ENCODE data around the gene PTEN. TPM values are rescaled to one million over a fixed set of nuclear protein-coding genes. Genes with fewer than 3 reads are reported as not detected.

PTEN gene
- total RNA-seq, 1 donor from 2014 or later, result 194 TPM

DNA sequence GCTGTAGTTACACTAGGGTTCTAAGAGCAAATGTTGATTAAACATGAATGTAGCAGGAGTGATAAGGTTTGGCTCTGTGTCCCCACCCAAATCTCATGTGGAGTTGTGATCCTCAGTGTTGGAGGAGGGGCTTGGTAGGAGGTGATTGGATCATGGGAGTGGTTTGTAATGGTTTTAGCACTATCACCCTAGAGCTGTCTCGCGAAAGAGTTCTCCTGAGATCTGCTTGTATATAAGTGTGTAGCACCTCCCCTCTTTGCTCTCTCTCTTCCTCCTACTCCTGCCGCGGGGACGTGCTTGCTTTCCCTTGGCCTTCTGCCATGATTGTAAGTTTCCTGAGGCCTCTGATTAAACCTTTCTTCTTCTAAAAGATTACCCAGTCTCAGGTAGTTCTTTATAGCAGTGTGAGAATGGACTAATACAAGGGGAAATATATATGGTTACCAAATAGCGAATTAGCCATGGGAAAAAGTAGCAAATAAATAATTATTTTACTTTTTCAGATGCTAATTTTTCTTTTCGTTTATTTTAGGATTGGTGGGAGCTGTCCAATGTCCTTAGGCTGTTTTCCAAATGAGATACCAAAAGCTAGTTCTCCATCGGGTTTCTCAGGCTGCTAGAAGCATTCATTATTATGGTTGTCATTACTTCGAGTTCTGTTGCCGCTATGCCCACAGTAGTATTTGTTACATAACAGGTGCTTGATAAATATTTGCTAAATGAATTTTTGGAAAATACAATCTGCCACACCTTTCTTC is 58.7 kb downstream of the PTEN start:
- DNase-seq, result no peak

DNA sequence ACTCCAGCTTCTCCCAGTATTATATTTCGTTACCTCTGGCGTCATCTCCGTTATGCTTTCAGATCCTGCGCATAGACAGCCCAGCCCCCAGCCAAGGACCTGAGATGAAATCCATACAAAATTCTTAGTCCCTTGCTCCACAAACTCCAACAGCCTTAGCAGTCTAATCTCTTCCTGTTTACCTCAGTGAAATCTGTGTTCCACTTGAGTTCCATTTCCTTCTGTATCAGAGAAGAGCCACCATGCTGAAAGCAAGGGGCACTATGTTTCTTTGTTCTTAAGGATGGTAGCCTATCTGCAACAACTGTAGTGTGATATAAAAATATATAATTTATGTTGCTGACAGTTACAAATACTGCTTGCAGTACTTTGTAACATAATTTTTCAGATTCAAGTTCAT is 59.8 kb downstream of the PTEN start:
- DNase-seq, result no peak

DNA sequence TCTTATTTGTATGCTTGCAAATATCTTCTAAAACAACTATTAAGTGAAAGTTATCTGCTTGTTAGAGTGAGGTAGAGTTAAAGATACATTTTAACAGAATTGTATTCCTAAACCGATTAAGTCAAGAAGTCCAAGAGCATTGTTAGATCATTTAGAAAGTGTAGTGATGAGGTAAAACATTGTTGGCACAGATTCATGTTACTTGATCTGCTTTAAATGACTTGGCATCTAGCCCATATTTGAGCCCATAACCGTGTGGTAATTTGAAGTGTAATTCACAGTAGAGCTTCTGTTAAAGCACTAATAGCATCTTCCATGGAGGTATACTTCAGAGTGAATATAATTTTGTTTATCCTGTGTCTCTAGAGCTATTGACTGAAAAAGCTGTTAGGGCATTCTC is 62.1 kb downstream of the PTEN start:
- no peak for DNase-seq

DNA sequence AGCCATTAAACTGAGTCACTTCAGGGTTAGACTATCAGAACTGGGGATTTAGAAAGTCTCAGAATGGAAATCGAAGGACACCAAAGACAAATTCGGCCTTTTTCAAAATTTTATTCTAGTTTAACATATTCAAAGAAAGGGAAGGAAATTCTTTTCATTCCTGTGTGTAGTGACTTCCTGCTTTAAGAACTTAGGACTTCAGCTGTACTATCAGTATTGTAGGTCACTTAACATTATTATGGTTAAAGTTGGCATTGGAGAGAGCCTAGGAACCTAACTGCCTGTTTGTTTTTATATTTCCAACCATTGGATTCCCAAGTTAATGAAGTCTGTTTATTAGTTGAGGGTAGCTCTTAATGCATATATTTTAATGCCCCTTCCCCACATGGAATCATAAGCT is 63.7 kb downstream of the PTEN start:
- no peak for DNase-seq

DNA sequence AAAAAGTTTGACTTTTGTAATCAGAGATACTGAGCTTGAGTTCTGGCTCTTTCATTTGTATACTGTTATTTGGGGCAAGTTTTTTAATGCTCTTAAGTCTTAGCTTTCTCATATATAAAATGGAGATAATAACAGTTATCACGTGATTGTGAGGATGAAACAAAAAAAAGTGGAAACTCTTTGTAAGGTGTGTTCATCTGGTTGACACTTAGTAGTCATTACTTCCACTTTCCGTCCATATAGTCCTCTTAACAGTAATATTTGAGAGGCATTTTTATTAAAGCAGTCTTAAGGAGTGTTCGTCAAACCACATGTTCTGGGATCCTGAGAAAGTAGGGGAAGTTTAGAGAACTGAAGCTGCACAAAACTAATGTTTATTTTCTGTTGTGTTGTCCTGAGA is 65.6 kb downstream of the PTEN start:
- DNase-seq, result no peak

DNA sequence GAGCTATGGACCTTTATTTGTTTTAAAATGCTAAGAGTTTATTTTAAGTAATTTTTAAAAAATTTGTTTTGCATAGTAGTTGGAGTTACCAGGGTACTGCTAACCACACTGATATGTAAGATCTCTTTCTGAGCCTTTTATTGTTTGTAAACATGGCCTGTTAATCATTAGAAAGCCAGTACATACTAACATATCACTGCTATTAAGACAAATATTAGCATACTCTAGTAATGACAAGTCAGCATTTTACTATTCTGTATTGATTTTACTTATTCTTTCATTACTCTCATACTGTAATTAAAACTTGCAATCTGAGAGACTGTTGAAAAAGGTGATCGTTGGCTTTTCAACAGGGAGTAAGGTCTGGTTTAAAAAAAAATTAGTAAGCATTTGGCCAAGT is 66.7 kb downstream of the PTEN start:
- no peak for DNase-seq

DNA sequence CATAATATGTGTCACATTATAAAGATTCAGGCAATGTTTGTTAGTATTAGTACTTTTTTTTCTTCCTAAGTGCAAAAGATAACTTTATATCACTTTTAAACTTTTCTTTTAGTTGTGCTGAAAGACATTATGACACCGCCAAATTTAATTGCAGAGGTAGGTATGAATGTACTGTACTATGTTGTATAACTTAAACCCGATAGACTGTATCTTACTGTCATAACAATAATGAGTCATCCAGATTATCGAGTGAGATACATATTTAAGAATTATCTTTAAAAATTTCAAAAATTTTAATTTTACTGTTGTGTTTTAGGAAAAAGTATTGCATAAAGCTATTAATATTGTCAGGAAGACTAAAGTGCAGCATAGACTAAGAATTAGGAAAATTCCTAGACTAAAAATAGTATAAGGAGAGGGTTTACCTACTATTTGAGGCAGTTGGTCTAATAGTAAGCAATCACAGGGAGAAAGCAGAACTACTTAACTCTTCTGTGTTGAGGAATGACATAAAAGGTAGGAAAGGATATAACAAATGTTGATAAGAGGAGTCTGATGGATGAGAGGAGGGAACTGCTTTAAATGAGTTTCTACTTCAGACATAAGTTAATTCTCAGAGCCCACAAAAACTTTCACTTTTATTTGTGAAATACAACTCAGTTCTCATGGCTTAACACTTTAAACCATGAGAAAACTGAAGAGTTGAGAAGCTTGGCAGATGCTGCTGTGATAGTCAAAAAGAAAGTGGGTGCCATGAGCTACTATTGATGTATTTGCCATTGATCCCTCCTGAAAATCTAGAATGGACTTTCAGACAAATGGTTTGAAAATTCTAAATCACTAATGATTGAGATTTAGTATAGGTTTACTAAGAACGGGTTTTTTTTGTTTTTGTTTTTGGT is 67.8 kb downstream of the PTEN start:
- no peak for DNase-seq

DNA sequence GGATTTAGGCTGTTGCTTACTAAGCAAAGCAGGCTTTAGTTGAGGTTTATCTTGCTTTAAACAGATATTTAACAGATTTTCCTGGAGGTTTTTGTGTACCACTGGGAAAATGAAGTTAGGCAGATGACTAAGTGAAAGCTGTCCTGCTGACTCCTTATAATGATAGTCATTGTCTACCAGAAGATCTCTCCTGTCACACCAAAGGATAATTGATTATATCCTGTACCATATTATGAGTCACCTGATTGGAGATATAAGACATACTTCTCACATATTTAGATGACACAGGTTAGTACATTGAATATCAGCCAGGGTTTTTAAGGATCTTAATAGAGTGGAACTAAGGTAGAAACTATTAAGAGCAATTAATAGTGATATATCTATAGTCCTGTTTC is 68.4 kb downstream of the PTEN start:
- no peak for DNase-seq

DNA sequence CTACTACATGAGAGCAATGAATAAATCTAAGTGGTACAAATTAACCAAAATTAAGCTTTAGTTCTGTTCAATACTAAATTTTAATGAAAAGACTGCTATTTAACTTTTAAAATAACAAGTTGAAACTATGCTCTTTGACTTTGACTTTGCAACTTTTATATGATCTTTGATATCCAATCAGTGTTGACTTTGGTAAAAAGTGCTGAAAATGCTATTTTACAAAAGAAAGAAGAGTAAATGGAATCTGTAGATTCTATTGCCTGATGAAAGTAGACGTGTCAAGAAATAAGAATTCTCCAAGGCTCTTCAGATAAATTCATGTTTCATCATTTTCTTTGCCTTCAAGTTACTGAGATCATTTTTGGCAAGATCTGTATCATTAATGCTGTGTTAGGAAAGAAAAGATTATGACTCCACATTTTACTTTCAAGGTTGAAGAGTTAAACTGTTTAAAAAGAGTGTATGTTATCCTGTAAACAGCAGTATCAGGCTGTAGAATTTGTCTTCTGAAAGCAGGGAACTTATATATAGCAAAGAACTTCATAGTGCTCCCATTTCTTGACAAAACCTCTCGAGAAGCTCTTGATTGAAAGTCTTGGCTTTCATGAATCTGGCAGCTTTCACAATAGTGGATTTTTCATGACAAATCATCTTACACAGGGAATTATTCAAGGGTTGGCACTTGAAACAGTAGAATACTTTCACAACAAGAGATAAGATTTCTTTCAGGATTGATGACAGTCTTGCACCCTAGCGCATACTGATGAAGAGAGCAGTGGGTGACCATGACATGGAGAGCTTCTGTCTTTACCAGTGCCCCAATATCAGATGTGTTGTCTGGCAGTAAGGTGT is 72.1 kb downstream of the PTEN start:
- no peak for DNase-seq

DNA sequence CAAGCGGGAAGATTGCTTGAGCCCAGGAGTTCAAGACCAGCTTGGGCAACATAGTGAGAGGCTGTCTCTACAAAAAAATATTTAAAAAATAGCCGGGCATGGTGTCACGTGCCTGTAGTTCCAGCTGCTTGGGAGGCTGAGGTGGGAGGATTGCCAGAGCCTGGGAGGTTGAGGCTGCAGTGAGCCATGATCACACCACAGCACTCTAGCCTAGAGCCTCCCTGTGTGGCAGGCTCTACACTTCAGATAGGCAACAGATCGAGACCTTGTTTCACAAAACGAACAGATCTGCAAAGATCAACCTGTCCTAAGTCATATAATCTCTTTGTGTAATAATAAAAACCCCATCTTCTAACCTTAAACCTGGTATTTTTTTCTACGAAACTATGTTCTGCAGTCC is 76.8 kb downstream of the PTEN start:
- no peak for DNase-seq

DNA sequence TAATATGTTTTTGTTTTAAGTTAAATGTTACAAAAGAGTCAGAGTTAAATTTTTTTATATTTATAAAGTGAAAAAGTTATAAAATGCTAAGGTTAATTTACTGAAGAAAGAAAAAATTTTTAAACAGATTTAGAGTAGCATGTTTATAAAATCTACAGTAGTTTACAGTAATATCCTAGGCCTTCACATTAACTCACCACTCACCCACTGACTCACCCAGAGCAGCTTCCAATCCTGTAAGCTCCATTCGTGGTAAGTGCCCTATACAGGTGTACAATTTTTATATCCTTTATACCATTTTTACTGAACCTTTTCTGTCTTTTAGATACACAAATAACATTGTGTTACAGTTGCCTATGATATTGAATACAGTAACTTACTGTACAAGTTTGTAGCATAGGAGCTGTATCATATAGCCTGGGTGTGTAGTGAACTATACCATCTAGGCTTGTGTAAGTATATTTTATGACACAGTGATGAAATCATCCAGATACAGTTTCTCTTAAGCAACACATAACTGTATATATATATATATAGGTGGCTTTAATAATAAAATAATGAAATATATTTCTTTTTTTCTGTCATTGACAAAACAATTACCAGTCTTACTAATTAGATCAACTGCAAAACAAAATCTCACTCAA is 79.6 kb downstream of the PTEN start:
- DNase-seq, result no peak

DNA sequence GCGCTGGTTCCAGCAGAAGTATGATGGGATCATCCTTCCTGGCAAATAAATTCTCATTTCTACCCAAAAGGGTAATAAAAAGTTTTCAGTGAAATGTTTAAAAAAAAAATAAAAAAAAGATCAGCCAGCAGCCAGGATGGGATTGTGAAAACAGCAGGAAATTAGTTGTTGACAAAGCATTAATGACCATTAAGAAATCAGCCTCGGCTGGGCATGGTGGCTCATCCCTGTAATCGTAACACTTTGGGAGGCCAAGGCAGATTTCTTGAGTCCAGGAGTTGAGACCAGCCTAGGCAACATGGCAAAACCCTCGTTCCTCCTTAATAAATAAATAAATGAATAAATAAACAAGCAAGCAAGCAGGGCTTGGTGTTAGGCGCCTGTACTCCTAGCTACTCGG is 82.6 kb downstream of the PTEN start:
- no peak for DNase-seq

DNA sequence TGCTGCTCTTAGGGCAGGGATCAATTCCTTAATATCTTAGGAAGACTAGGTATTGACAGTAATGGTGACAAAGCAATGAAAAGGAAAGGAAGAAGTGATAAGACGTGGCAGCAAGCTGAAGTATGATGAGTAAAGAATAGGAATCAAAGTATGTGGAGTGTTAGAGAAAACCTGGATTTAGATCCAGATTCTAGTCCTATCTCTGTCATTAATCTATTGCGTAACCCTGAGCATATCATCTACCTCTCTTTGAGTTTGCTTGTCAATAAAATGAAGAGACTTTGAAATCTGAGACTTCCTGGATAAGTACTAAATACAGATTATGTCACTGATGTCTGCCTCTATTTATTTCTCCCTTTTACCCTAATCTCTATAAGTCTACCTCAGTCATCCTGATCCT is 89.2 kb downstream of the PTEN start:
- DNase-seq, result no peak

DNA sequence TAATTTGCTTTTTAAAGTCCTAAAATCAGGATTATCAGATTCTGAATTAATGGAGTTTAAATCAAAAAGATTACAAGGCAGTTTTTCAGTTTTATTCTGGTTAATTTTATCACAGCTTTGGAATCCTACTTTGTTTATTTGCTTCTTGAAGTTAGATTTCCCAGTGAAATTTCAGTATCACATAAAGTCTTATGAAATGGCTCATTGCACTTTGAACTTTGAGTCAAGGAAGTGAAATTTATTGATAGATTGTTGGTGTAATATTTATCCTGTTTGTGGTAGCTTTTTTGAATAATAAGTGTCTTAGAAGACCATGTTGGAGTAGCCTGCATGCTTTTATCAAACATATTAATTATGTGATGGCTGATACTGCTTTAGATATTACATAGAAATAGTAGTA is 92.6 kb downstream of the PTEN start:
- DNase-seq, result no peak

DNA sequence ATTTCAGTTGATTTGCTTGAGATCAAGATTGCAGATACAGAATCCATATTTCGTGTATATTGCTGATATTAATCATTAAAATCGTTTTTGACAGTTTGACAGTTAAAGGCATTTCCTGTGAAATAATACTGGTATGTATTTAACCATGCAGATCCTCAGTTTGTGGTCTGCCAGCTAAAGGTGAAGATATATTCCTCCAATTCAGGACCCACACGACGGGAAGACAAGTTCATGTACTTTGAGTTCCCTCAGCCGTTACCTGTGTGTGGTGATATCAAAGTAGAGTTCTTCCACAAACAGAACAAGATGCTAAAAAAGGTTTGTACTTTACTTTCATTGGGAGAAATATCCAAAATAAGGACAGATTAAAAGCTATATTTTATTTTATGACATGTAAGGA is 94.3 kb downstream of the PTEN start:
- DNase-seq, result no peak

DNA sequence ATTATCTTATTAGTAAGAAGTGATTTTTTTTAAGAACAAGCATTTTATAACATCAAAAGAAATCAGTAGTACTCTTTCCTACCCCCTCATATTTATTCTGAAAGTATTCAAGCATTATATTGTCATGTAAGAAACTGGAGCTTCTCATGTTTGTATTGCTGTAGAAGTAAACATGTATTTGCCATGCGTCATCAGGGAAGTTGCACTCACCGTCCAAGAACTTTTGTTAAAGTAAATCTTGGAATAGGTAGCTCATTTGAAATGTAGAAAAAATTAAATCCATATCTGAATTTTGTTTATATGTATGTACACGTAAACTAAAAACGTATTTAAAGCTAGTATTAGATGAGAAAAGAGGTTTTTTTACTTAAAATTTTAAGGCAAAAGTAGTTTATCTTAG is 96.8 kb downstream of the PTEN start:
- DNase-seq, result no peak

DNA sequence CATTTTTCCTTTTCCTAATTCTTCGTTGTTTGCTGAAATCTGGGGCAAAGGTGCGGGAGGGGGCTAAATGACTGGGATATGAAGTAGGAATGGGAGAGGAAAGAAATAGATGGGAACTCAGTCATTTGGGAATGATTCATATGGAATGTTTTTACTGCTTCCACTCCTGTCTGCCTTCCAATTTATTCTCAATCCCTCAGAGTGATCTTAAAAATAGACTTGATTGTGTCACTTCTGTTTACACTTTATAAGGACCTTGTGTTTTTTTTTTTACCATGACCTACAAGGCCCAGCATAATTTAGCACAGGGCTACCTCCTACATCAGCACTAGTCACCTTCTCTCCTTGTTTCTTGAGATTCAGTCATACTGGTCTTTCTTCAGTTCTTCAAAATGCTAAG is 97.9 kb downstream of the PTEN start:
- DNase-seq, result no peak

DNA sequence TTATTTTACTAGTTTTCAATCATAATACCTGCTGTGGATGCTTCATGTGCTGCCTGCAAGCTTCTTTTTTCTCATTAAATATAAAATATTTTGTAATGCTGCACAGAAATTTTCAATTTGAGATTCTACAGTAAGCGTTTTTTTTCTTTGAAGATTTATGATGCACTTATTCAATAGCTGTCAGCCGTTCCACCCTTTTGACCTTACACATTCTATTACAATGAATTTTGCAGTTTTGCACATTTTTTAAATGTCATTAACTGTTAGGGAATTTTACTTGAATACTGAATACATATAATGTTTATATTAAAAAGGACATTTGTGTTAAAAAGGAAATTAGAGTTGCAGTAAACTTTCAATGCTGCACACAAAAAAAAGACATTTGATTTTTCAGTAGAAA is 103.0 kb downstream of the PTEN start:
- no peak for DNase-seq

DNA sequence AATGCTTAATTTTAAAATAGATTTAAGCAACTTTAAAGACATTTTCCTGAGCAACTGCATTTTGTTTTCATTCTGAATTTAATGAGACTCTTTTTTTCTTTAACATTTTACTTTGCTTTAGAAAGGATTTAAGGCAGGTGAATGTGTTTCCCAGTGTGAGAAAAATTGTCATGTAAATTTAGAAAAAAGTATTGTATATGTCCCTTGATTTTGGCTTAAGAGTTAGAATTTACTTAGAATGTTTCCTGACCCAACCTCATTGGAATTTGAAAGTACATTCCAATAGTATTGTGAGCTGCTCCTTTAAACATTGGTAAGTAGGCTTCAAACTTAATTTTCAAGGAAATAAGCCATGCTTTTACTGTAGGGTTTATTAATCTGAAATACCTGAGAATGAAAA is 110.2 kb downstream of the PTEN start:
- no peak for DNase-seq

DNA sequence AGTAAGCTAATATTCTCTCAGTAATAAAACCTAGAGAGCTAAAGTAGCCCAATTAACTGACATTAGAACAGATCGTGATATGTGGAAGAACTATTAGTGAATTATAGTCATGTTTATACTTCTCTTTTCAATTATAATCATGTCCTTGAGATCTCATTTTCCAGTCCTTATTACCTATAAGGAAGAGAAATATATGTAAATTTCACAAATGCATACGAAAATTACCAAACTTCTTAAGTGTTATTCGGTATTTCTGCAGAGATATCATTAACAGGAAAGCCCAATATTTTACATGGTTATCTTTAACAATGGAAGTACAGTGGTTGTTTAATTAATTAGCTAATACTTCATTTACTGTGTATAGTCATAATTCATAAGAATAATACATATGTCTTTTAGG is 110.7 kb downstream of the PTEN start:
- DNase-seq, result no peak

DNA sequence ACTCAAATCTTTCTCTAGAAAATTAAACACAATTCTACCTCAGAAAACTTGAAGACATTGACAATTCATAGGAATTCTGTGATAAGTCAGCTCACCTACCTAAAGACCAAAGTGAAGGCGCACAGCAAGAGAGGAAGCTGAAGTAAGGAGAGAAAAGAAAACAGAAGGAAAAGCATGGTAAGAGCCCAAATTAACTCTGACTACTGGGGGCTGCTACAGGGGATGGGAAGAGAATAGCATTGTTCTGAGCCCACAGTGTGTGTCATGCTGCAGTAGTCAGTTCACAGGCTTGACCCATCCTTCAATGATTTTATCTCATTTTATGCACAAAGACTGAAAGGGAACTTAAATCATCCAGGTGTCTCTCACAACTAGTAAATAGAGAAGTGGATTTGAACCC is 111.3 kb downstream of the PTEN start:
- DNase-seq, result no peak

DNA sequence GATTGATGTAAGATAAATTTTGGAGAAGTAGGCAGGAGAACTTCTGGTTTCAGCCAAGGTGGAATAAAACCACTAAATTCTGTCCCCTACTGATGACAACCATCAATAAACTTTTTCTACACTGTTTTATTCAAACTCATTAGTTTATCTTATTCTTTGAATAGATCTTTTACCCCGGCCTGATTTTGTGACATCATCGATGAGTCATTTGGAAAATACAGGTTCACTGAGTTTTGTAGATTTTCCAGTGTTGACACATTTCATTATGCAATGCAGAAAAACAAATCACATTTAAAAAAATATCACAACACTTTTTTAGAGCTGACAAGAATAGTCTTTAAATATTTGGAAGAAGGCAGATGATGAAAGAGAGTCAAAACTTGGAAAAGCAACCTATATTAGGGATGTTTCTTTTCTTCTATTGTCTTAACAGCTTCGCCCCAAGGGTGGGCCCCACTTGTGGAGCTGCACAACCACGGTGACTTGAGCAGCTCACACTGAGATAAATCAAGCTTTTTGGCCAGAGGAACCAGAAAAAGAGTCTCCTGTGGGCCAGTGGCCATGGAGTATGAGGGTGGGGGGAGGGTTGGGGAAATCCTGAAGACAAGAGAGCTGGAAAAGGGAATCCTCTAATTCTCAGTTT is 112.8 kb downstream of the PTEN start:
- DNase-seq, result no peak

Data from skin of body (tissue), 2 donors.